ENCODE measurements around the gene FMN1. TPM values are rescaled to one million over a fixed set of nuclear protein-coding genes. Genes with fewer than 3 reads are reported as not detected.

Gene FMN1
- total and polyA plus RNA-seq, 2 of the 8 experiments (the other 6 are each of a cell fraction or from before 2014, with no cell fraction given) = 0.27 to 3.7 TPM

- Histone ChIP-seq H3K23ac (ENCODE audit: insufficient read length) (no peak overlapping the region), H2BK15ac (ENCODE audit: low read length) (no peak overlapping the region), H3K4me3 (ENCODE audit: extremely low read depth in 1 of 4, insufficient read depth in 2 of 4, low read depth in 3 of 4, low read length in 4 of 4) (no peak overlapping the region), H3K27ac (ENCODE audit: low read depth, low read length) (no peak overlapping the region), H3K9ac (replicated peaks in 1 of 4; ENCODE audit: extremely low read depth in 1 of 4, low read depth in 3 of 4, low read length in 3 of 4) (no peak overlapping the region), H3K4ac (replicated peaks; ENCODE audit: insufficient read length, low read depth, low read length) (no peak overlapping the region), H3K9me3 (ENCODE audit: insufficient read depth in 2 of 2, low read depth in 1 of 2, low read length in 1 of 2) (no peaks in the 10 kb centered on the region), H3K36me3 (ENCODE audit: control insufficient read depth in 2 of 4, insufficient read depth in 4 of 4, low read length in 3 of 4) (no peaks in the 10 kb centered on the region), H2BK120ac (replicated peaks; ENCODE audit: low read depth, low read length) (no peak overlapping the region), H4K5ac (ENCODE audit: insufficient read length, low read depth, low read length) (no peak overlapping the region), H3K4me2 (ENCODE audit: insufficient read depth in 1 of 2, low read depth in 2 of 2, low read length in 2 of 2) (no peak overlapping the region), H3K79me1 (ENCODE audit: low read depth, low read length) (no peaks in the 10 kb centered on the region), H2BK5ac (ENCODE audit: low read depth, low read length) (no peak overlapping the region), H2BK20ac (ENCODE audit: low read length) (no peak overlapping the region), H2AFZ (ENCODE audit: low read length) (no peak overlapping the region), H3K14ac (ENCODE audit: insufficient read length) (no peak overlapping the region), H3K23me2 (ENCODE audit: low read depth, low read length) (no peaks in the 10 kb centered on the region), H4K20me1 (replicated peaks in 1 of 2; ENCODE audit: control insufficient read depth in 1 of 2, insufficient read depth in 2 of 2, low read length in 2 of 2) (no peaks in the 10 kb centered on the region), H3K18ac (ENCODE audit: extremely low read depth, low read length) (no peak overlapping the region), H4K91ac (replicated peaks; ENCODE audit: insufficient read length, low read length) (no peak overlapping the region), H3K4me1 (replicated peaks in 1 of 4; ENCODE audit: control insufficient read depth in 3 of 4, insufficient read depth in 4 of 4, low read length in 3 of 4) (peaks cover 0 to 4% (median 0%) of the 10 kb centered on the region in 4 experiments; a peak in 2 of 7 replicates), H2BK12ac (ENCODE audit: low read depth, low read length) (no peak overlapping the region), H3K56ac (replicated peaks; ENCODE audit: insufficient read length, low read depth, low read length) (no peak overlapping the region), H4K8ac (ENCODE audit: extremely low read depth, insufficient read depth, low read length) (no peak overlapping the region), H2AK5ac (ENCODE audit: low read depth, low read length) (no peak overlapping the region), H3K79me2 (ENCODE audit: control insufficient read depth in 1 of 2, insufficient read depth in 2 of 2, low read length in 2 of 2) (no peaks in the 10 kb centered on the region), H3K27me3 (replicated peaks in 1 of 4; ENCODE audit: control insufficient read depth in 3 of 4, extremely low read depth in 1 of 4, insufficient read depth in 3 of 4, low read length in 3 of 4) (no peaks in the 10 kb centered on the region)
- WGBS, 2 experiments (ENCODE audit: extremely low coverage in 1 of 2, insufficient coverage in 1 of 2, insufficient read length in 1 of 2, insufficient replicate concordance in 2 of 2, low coverage in 1 of 2, low lambda C conversion rate in 2 of 2, missing lambda C conversion rate in 1 of 2) = 84% methylated on average over 3 of the region's 3 CpGs; no CpG with 5 or more reads in 1 of the 2 experiments
- DNase-seq (ENCODE audit: low read depth in 1 of 2, low spot score in 2 of 2) (no peak), FAIRE-seq (no peak)
- ChIA-PET POLR2A (ENCODE audit: partially characterized antibody) (no interaction called here), CTCF (ENCODE audit: partially characterized antibody) (interaction anchor here (0.6 to 4.4 kb wide), 5 partner anchors 9 to 67 kb away, joined by 3 to 23 read pairs (median 4); no protein-coding TSS in a partner anchor)
- TF ChIP-seq, protein P1, sequence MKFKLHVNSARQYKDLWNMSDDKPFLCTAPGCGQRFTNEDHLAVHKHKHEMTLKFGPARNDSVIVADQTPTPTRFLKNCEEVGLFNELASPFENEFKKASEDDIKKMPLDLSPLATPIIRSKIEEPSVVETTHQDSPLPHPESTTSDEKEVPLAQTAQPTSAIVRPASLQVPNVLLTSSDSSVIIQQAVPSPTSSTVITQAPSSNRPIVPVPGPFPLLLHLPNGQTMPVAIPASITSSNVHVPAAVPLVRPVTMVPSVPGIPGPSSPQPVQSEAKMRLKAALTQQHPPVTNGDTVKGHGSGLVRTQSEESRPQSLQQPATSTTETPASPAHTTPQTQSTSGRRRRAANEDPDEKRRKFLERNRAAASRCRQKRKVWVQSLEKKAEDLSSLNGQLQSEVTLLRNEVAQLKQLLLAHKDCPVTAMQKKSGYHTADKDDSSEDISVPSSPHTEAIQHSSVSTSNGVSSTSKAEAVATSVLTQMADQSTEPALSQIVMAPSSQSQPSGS (IDR thresholded peaks at IDR 0.05; ENCODE audit: low read length) = no peak
- TF ChIP-seq SIRT6 (IDR thresholded peaks at IDR 0.05; ENCODE audit: low read length) = no peak
- TF ChIP-seq KDM4A (IDR thresholded peaks at IDR 0.05; ENCODE audit: low read depth, low read length, severe bottlenecking) = no peak
- no peak for TF ChIP-seq EP300 (IDR thresholded peaks at IDR 0.05; ENCODE audit: borderline replicate concordance in 1 of 2, low read depth in 2 of 2, low read length in 2 of 2)
- TF ChIP-seq HDAC2 (IDR thresholded peaks at IDR 0.05; ENCODE audit: borderline replicate concordance in 1 of 2, low read depth in 2 of 2, low read length in 2 of 2) = no peak
- TF ChIP-seq TEAD4 (IDR thresholded peaks at IDR 0.05; ENCODE audit: low read depth, low read length) = no peak
- TF ChIP-seq SRF (IDR thresholded peaks at IDR 0.05; ENCODE audit: low read depth, low read length) = no peak
Observed at GRCh38 chr15:32889214-32889613, 305.3 kb downstream of the FMN1 start.
